ENCODE data around the gene SNAP47. TPM values are rescaled to one million over a fixed set of nuclear protein-coding genes. Genes with fewer than 3 reads are reported as not detected.

SNAP47 gene
- polyA plus RNA-seq, 3 donors: 12.9 to 16.0 (median 15.0) TPM

GRCh38 chr1:227764019-227764391 lies 28.8 kb downstream of the SNAP47 start:
- 82 to 88% (median 86%) methylated on average over 7 of the region's 7 CpGs for WGBS, 3 donors
- H3K27ac ChIP-seq (ENCODE audit: low read depth, low read length): no peak overlapping the region

DNA sequence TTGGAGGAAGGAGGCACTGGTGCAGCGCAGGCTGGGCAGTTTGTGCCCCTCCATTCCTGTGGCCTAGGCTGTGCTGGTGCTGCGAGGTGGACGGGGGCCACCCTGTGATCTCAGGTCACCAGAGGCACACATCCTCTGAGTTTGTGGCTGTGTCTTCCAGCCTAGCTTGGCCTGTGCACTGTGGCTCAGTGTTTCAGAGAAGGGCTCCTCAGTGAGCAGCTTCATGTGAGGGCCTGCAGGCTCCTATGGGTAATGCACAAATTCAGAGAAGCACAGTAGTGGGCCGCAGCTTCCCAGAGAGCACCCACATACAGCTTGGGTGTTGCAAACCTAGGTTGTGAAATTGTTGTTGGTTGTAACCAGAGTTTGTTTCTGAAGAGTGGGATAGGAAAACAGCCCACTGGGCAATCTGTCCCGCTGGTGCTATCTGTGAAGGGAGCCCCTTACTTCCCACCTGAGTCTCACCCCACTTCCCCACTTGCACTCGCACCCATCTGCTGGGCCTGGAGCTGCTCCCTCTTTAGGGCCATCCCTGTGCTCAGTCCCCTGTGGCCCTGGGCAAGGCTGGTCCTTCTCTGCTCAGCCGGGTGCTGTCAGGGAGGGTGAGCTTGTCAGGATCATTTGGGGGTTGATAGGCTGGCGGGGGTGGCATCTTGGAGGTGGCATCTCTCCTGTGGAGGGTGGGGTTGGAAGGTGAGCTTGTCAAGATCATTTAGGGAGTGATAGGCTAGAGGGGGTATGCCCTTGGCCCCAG lies 30.2 kb downstream of the SNAP47 start:
- WGBS, 3 donors: 88 to 94% (median 88%) methylated on average over 8 of the region's 8 CpGs
- no peak overlapping the region for H3K27ac ChIP-seq (ENCODE audit: low read depth, low read length)

DNA sequence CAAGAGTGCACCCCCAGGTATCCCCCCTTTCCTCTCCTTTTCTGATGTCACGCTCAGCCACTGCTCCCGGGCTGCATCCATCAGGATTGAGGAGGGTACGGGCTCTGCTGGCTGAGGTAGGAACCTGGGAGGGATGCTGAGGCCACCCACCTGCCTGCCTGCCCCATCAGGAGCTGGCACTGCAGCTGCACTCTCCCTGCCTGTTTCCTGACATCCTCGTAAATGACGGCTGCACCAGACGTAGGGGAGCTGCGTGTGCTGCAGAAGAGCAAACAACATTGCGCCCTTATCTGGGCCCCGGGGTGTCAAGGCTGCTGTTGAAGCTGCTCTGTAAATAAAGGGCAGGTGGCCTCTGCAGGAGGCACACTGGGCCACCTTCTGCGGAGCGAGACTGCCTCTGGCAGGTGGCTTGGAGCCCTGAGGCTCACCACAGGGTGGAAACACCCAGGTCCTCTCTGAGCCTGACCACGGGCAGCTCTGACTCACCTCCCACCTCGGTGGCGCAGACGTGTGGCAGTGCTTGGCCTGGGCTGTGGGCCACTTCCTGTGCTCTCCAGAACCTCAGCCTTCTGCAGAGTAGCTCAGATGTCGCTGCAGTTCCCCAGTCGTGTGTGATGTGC lies 30.9 kb downstream of the SNAP47 start:
- WGBS, 3 donors: 41 to 64% (median 58%) methylated on average over 17 of the region's 17 CpGs
- H3K27ac ChIP-seq (ENCODE audit: low read depth, low read length): no peak overlapping the region

GRCh38 chr1:227766653-227767277 lies 31.5 kb downstream of the SNAP47 start:
- H3K27ac ChIP-seq (ENCODE audit: low read depth, low read length): no peak overlapping the region
- WGBS, 3 donors: 64 to 84% (median 71%) methylated on average over 19 of the region's 19 CpGs

- no peak overlapping the region for H3K27ac ChIP-seq (ENCODE audit: low read depth, low read length)
- 85 to 94% (median 93%) methylated on average over 6 of the region's 6 CpGs for WGBS, 3 donors
These were observed 32.3 kb downstream of the SNAP47 start for GRCh38 chr1:227767401-227768124.

- no peak overlapping the region for H3K27ac ChIP-seq (ENCODE audit: low read depth, low read length)
- 94 to 96% (median 95%) methylated on average over 7 of the region's 7 CpGs for WGBS, 3 donors
These were observed 32.8 kb downstream of the SNAP47 start for GRCh38 chr1:227768125-227768439.

DNA sequence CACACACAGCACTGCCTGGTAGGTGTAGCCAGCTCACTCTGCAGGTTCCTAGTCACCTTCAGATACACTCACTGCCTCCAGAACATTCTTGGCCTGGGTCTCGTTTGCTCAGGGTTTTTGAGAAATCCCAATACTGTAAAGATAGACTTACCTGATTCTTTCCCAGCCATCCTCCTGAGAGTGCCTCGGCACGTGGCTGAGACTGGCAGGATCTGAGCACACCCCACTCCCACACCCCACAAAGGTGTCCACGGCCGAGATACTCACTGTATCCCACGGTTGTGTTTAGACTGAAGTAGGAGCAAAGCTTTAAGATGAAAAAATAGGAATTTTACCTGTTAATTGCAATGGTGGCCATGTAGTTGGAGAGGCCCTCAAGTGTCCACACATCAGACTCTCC lies 33.4 kb downstream of the SNAP47 start:
- WGBS, 3 donors: 85 to 96% (median 96%) methylated on average over 6 of the region's 6 CpGs
- H3K27ac ChIP-seq (ENCODE audit: low read depth, low read length): no peak overlapping the region

DNA sequence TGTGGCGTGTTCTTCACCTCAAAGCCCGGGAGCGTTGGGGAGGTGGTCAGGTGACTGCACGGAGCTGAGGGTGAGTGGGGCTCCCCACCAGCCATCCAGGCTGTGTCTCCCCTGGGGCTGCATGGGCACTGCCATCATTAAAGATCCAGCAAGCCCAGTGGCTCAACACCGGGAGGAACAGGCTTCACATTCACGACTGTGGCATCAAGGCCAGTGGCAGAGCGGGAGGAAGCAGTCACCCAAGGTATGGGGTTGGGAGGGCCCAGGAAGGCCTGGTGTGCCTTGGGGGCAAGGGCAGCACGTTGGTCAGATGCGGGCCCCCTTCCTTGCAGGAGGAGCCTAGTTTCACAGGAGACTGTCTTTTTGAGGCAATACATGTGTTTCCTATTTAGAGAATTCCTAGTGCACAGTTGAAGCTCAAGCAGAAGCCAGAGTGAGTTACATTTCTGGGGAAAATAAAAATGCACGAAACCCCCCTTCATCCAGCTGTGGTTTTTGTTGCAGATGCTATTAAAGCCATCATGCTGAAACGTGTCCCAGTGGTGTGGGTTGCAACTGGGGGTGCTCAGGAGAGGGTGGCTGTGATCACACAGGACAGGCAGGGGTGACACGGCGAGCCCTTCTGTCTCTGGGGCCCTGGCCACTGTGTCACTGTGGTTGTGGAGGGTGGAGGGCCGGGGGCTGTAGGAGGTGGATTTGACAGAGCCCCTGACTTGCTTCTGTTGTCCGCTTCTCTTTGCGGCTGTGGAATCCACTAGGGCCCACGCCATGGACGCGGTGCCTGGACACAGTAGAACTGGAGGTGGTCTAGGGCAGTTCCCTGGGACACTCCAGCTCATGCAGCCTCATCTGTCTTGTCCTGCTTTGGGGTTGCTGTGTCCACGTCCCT lies 34.1 kb downstream of the SNAP47 start:
- no peak overlapping the region for H3K27ac ChIP-seq (ENCODE audit: low read depth, low read length)
- WGBS, 3 donors: 93 to 94% (median 93%) methylated on average over 20 of the region's 20 CpGs

DNA sequence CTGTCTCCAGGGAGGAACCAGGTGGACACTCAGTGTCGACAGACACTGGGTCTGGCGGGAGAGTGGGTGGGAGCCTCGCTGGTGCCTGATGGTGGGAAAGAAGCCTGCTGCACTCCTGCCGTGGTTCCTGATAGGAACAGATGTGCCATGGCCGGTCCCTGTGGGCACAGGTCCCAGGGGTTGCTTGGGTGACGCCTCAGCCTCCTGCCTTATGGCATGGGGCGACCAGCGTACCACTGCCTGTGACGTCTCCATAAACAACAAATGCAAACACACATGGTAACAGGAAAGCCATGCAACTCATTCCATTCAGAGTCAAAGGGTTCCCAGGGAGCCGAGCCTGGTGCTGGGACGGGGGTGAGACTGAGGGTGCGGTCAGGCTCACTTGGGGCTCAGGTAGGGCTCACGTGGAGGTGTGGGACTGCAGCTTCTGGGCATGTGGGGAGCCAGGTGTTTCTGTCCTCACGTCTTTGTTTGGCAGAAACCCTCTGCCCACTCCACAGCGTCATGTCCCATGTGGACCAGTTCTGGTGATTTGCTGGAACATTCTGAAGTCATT lies 34.8 kb downstream of the SNAP47 start:
- 85 to 95% (median 93%) methylated on average over 15 of the region's 15 CpGs for WGBS, 3 donors
- no peak overlapping the region for H3K27ac ChIP-seq (ENCODE audit: low read depth, low read length)

DNA sequence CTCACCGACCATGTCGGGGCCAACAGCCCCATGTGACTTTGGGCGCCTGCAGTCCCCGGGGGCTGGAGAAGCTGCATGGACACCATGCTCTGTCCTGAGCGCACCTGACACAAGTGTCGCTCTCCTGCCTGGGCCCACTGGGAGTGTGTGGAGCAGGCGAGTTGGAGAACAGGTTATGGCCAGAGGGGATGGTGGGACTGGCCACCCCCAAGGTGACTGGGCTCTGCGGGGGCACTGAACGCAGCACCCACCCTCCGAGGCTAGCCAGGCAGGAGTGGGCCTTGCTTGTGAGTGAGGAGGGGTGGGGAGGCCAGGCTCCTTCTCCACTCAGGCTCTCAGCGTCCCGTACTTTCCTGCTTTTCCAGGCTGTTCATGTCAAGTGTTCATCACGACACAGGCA lies 35.6 kb downstream of the SNAP47 start:
- no peak overlapping the region for H3K27ac ChIP-seq (ENCODE audit: low read depth, low read length)
- WGBS, 3 donors: 95 to 96% (median 96%) methylated on average over 13 of the region's 13 CpGs

GRCh38 chr1:227771326-227771725 lies 36.1 kb downstream of the SNAP47 start:
- WGBS, 3 donors: 94 to 97% (median 95%) methylated on average over 8 of the region's 8 CpGs
- H3K27ac ChIP-seq (ENCODE audit: low read depth, low read length): no peak overlapping the region

DNA sequence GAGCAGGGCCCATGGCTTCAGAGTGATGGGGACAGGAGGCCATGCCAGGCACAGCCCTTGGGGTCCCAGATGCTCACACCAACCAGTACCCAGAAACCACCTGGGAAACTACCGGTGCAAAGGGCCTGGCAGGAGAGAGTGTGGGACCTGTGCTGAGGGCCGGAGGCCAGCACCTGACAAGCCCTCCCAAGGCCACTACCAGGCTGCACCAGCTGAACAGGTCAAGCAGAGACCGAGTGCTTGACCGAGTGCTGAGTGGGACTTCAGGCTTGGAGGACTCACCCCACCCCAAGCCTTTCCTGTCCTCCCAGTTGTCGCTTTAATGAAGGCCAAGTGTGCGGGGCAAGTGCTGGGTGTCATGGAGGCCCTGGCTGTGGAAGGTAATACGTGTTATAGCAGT lies 36.5 kb downstream of the SNAP47 start:
- no peak overlapping the region for H3K27ac ChIP-seq (ENCODE audit: low read depth, low read length)
- WGBS, 3 donors: 84 to 99% (median 98%) methylated on average over 7 of the region's 7 CpGs

- WGBS, 3 donors: 87 to 96% (median 88%) methylated on average over 15 of the region's 15 CpGs
- no peak overlapping the region for H3K27ac ChIP-seq (ENCODE audit: low read depth, low read length)
These were observed 38.3 kb downstream of the SNAP47 start for GRCh38 chr1:227773558-227773957.

GRCh38 chr1:227774051-227774731 lies 39.0 kb downstream of the SNAP47 start:
- no peak overlapping the region for H3K27ac ChIP-seq (ENCODE audit: low read depth, low read length)

DNA sequence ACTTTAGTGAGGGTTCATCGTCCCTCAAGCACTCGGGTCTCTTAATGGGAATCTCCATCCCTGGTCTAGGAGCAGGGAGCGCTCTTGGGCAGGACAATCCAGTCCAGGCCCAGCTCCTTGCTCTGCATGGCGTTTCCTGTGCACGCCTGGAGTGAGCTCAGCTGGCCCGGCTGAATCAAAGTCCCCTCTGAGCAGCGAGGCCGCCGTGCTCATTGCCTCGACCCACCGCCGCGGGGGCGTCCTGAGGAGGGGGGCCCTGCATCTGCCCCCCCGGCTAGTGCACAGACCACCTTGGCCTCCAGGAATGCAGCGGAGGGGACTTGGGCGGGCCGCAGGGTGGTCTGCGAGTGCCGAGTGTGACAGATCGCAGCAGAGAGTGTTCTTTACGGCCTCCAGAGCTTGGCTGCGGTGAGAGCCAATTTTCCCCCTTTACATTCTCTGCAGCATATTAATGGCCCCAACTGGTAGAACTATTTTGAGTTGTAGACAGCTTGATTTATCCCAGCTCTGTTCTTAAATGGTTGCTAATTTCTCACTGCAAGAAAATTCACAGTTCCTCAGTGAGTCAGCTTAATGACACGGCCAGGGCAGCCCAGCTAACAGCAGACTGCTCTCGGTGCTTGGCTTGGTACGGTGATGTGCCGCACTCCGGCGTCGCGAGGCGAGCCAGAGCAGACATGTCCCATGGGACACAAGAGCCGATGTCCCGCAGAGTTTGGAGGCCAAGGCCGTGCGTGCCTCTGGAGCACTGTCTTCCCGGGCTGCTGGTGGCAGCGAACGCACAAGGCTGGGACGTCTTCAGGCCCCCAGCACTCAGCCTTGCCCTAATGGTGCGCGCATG lies 39.8 kb downstream of the SNAP47 start:
- 79 to 85% (median 79%) methylated on average over 42 of the region's 42 CpGs for WGBS, 3 donors
- no peak overlapping the region for H3K27ac ChIP-seq (ENCODE audit: low read depth, low read length)

More at GRCh38 chr1:227774051-227774731, 39.0 kb downstream of the SNAP47 start:
- WGBS, 3 donors: 83 to 91% (median 85%) methylated on average over 13 of the region's 13 CpGs

DNA sequence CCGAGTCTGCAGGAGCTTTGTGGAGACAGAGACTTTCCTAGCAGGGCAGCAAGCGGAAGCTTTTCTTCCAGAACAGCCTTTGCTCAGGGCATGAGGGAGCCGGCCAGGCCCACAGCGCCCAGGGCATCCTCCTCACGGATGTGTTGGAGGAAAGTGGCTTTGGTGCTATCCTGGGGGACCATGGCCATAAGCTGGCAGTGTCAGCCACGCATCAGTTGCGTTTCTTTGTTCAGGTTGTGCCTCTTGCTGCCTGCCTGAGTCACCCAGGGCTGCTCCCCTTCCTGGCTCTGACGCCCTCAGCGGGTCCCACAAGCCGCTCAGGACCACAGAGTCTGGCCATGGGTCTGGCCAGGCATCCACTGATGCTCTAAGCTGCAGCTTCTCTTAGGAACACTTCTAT lies 40.6 kb downstream of the SNAP47 start:
- H3K27ac ChIP-seq (ENCODE audit: low read depth, low read length): no peak overlapping the region
- 91 to 97% (median 92%) methylated on average over 10 of the region's 10 CpGs for WGBS, 3 donors

DNA sequence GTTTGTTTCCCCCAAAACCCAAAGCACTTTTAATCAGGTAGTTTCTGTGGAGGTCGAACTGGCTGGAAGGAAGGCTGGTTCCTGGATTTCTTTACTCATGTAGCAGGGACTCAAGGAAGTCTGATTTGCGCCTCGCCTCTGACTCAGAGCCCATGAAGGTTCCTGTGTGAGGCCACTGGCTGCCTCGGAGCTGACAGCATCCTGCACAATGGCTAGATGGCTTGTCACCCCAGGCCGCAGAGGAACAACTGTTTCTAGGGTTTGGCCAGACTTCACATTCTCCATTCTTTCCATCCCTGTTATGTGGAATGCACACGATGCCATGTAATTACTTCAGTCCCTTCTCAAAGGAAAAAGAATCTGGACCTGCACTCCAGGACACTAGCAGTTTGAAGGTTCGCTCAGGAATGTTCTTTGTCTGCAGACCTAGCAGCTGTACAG lies 41.1 kb downstream of the SNAP47 start:
- H3K27ac ChIP-seq (ENCODE audit: low read depth, low read length): no peak overlapping the region
- WGBS, 3 donors: 90 to 93% (median 91%) methylated on average over 7 of the region's 7 CpGs

All from adipose tissue (tissue), 3 donors.